C4-2B (cell line): ENCODE measurements around the gene SUPT4H1.

Experiments
- CTCF ChIP-seq: fragments of 450-650 bp; conservative IDR thresholded peaks from 2 replicates; pipeline ENCODE4 v1.5.1; 2017; ENCODE audit warnings: mild to moderate bottlenecking
- ZFX ChIP-seq: fragments of 450-650 bp; IDR thresholded peaks from 2 replicates; pipeline ENCODE4 v1.6.1; 2017

GRCh38 chr17:58370309-58370708 is 18.3 kb upstream of the SUPT4H1 start:
- TF ChIP-seq CTCF (no peak), ZFX (no peak)
